NCI-H460 (cell line): ENCODE data around the gene WNT4. TPM values are rescaled to one million over a fixed set of nuclear protein-coding genes. Genes with fewer than 3 reads are reported as not detected.
A peak's percentile ranks its signal among the peaks of the same experiment; 100 is the strongest.
"Not testable (repeated sequence)": the region's sequence is repeated elsewhere in the genome, so short reads cannot be mapped to it uniquely, and the experiment has no call there.

Experiments used
- DNase-seq: peaks from one replicate; pipeline ENCODE4 v3.0.0-alpha.2; 2016; ENCODE audit warnings: low read depth; ENCODE audit errors: extremely low read depth
- total RNA-seq: library from RNA; depleted of rRNA; stranded (reverse); fragments of >200 nt; shearing (Covaris generic); gene quantifications from 2 replicates; pipeline ENCODE4 v1.2.3, GENCODE V29; 2014

Gene WNT4
- total RNA-seq, 1 experiment from 2014 or later, result 0.10 TPM

- no peak for DNase-seq
Measured at GRCh38 chr1:22114083-22115012, 28.5 kb downstream of the WNT4 start.

GRCh38 chr1:22112554-22112953 is 30.3 kb downstream of the WNT4 start:
- no peak for DNase-seq

GRCh38 chr1:22111620-22112019 is 31.3 kb downstream of the WNT4 start:
- no peak for DNase-seq

GRCh38 chr1:22111115-22111514 is 31.8 kb downstream of the WNT4 start:
- no peak for DNase-seq

- DNase-seq, result no peak
Measured at GRCh38 chr1:22110016-22110415, 32.9 kb downstream of the WNT4 start.

- DNase-seq, result no peak
Measured at GRCh38 chr1:22108339-22109105, 34.4 kb downstream of the WNT4 start.

- DNase-seq, result no peak
Measured at GRCh38 chr1:22107126-22107525, 35.8 kb downstream of the WNT4 start.

- DNase-seq, result peak; percentile 34
Measured at GRCh38 chr1:22105611-22106207, 37.2 kb downstream of the WNT4 start.

- no peak for DNase-seq
Measured at GRCh38 chr1:22104865-22105437, 37.9 kb downstream of the WNT4 start.

GRCh38 chr1:22104094-22104493 is 38.8 kb downstream of the WNT4 start:
- no peak for DNase-seq

- DNase-seq, result no peak
Measured at GRCh38 chr1:22102746-22103145, 40.2 kb downstream of the WNT4 start.

- DNase-seq, result no peak
Measured at GRCh38 chr1:22101995-22102394, 40.9 kb downstream of the WNT4 start.

GRCh38 chr1:22101199-22101598 is 41.7 kb downstream of the WNT4 start:
- DNase-seq, result no peak

- DNase-seq, result no peak
Measured at GRCh38 chr1:22100168-22100567, 42.7 kb downstream of the WNT4 start.

- no peak for DNase-seq
Measured at GRCh38 chr1:22098752-22099151, 44.1 kb downstream of the WNT4 start.

- no peak for DNase-seq
Measured at GRCh38 chr1:22096463-22096862, 46.4 kb downstream of the WNT4 start.

- DNase-seq, result no peak
Measured at GRCh38 chr1:22096036-22096435, 46.9 kb downstream of the WNT4 start.

GRCh38 chr1:22093513-22093912 is 49.4 kb downstream of the WNT4 start:
- no peak for DNase-seq

- DNase-seq, result not testable (repeated sequence)
Measured at GRCh38 chr1:22092026-22092768, 50.7 kb downstream of the WNT4 start.

- no peak for DNase-seq
Measured at GRCh38 chr1:22090867-22091266, 52.0 kb downstream of the WNT4 start.
